ENCODE results near the gene RAD9B. TPM values are rescaled to one million over a fixed set of nuclear protein-coding genes. Genes with fewer than 3 reads are reported as not detected.

The RAD9B gene
- total and polyA plus RNA-seq, 10 of the 15 experiments (the other 5 are each of a cell fraction or from before 2014, with no cell fraction given): 0.54 to 2.0 (median 1.3) TPM

- Histone ChIP-seq H3K79me2 (ENCODE audit: control insufficient read depth, insufficient read depth, low read length) (no peaks in the 10 kb centered on the region), H3K4me3 (no peak overlapping the region), H2AFZ (ENCODE audit: control insufficient read depth, low read depth, low read length) (no peak overlapping the region), H3K27me3 (replicated peaks in 1 of 2; ENCODE audit: control insufficient read depth in 2 of 2, insufficient read depth in 2 of 2, low read length in 1 of 2) (no peaks in the 10 kb centered on the region), H3K9me3 (replicated peaks; ENCODE audit: control insufficient read depth, insufficient read depth, low read length) (no peaks in the 10 kb centered on the region), H3K36me3 (ENCODE audit: control insufficient read depth in 2 of 2, insufficient read depth in 2 of 2, low read length in 1 of 2) (no peaks in the 10 kb centered on the region), H3K27ac (ENCODE audit: control insufficient read depth, insufficient read depth) (no peak overlapping the region), H3K9ac (ENCODE audit: control insufficient read depth, insufficient read depth, low read length) (no peak overlapping the region), H3K4me1 (ENCODE audit: control insufficient read depth, insufficient read depth, low read length) (no peaks in the 10 kb centered on the region), H4K20me1 (ENCODE audit: control insufficient read depth, insufficient read depth) (no peaks in the 10 kb centered on the region), H3K4me2 (ENCODE audit: control insufficient read depth, insufficient read depth) (no peak overlapping the region)
- in situ Hi-C loops (cut with MboI) (loop anchor here (5.0 kb wide), 1 partner anchor 88 kb away; no protein-coding TSS in a partner anchor), intact Hi-C loops (cut with micrococcal nuclease; ENCODE audit: unreplicated experiment) (loop anchor here (5.0 kb wide), 3 partner anchors 33 to 373 kb away; no protein-coding TSS in a partner anchor)
- SMC1A ChIA-PET (ENCODE audit: uncharacterized antibody, unreplicated experiment): interaction anchor here (0.8 to 26.9 kb wide), 15 partner anchors 8 to 106 kb away, joined by 3 to 492 read pairs (median 7); no protein-coding TSS in a partner anchor
- TF ChIP-seq DPF2 (IDR thresholded peaks at IDR 0.05) (no peak), EP300 (IDR thresholded peaks at IDR 0.05; ENCODE audit: borderline replicate concordance in 1 of 2, control insufficient read depth in 1 of 2, low read depth in 2 of 2, low read length in 2 of 2) (no peak), BCL3 (IDR thresholded peaks at IDR 0.05; ENCODE audit: borderline replicate concordance, insufficient read depth, low read depth, low read length, poor library complexity, severe bottlenecking) (no peak), EED (IDR thresholded peaks at IDR 0.05; ENCODE audit: low read depth) (no peak), MYC (IDR thresholded peaks at IDR 0.05; ENCODE audit: insufficient read depth, insufficient read length, insufficient replicate concordance, low read length, severe bottlenecking) (no peak), ETV6 (conservative IDR thresholded peaks at IDR 0.05 in 1 of 2, IDR thresholded peaks at IDR 0.05 in 1 of 2; ENCODE audit: borderline replicate concordance in 1 of 2, low read depth in 1 of 2) (no peak), POLR2AphosphoS5 (IDR thresholded peaks at IDR 0.05; ENCODE audit: low read length) (no peak), ZBTB11 (CRISPR knock-in tag; IDR thresholded peaks at IDR 0.05) (no peak), SIX5 (IDR thresholded peaks at IDR 0.05; ENCODE audit: low read depth, low read length, severe bottlenecking) (no peak), ZSCAN29 (IDR thresholded peaks at IDR 0.05) (no peak), USF1 (IDR thresholded peaks at IDR 0.05; ENCODE audit: borderline replicate concordance, extremely low read length, insufficient read depth, low read depth, low read length) (no peak)
- 44% methylated on average over 1 of the region's 1 CpG for WGBS (ENCODE audit: insufficient coverage, insufficient replicate concordance, low lambda C conversion rate, missing lambda C conversion rate)
- no TSS peak for BruUV-seq (replicated peaks)
- CTCF ChIA-PET: interaction anchor here (1.2 to 21.1 kb wide), 16 partner anchors 9 to 374 kb away, joined by 4 to 462 read pairs (median 6); partner anchors contain the start of genes ARPC3, FAM216A and GPN3
- POLR2A ChIA-PET: interaction anchor here (0.9 to 4.7 kb wide), 7 partner anchors 11 to 86 kb away, joined by 3 to 31 read pairs (median 7); partner anchors contain the start of gene ARPC3
- FAIRE-seq: no peak
- RAD21 ChIA-PET (ENCODE audit: unreplicated experiment): interaction anchor here (1.3 to 5.5 kb wide), 10 partner anchors 12 to 85 kb away, joined by 4 to 153 read pairs (median 13); partner anchors contain the start of gene ARPC3
- ATAC-seq: no peak
- DNase-seq (ENCODE audit: low read depth, low spot score): no peak
These were observed 12.2 kb downstream of the RAD9B start for GRCh38 chr12:110514363-110514762.
